Kasumi-1 (cell line): ENCODE data around the gene FGFBP2.
"Not testable (repeated sequence)": the region's sequence is repeated elsewhere in the genome, so short reads cannot be mapped to it uniquely, and the experiment has no call there.

Source experiments
- DNase-seq, 2 experiments: peaks; one replicate each; lab custom pipeline; 2025; lab: John Stamatoyannopoulos, UW

The FGFBP2 gene

GRCh38 chr4:15930314-15930713, 32.7 kb downstream of the FGFBP2 start:
- no peak for DNase-seq

GRCh38 chr4:15929540-15929939, 33.4 kb downstream of the FGFBP2 start:
- DNase-seq: no peak

- DNase-seq: no peak
Measured at GRCh38 chr4:15928883-15929282, 34.1 kb downstream of the FGFBP2 start.

GRCh38 chr4:15926486-15926885, 36.5 kb downstream of the FGFBP2 start:
- DNase-seq: no peak

GRCh38 chr4:15925830-15926229, 37.1 kb downstream of the FGFBP2 start:
- no peak for DNase-seq

- no peak for DNase-seq
Measured at GRCh38 chr4:15921592-15921932, 41.4 kb downstream of the FGFBP2 start.

- DNase-seq: no peak
Measured at GRCh38 chr4:15920723-15921591, 42.0 kb downstream of the FGFBP2 start.

- DNase-seq: no peak
Measured at GRCh38 chr4:15918484-15919129, 44.4 kb downstream of the FGFBP2 start.

GRCh38 chr4:15917297-15917696, 45.7 kb downstream of the FGFBP2 start:
- DNase-seq: no peak

- DNase-seq: not testable (repeated sequence)
Measured at GRCh38 chr4:15916358-15916757, 46.6 kb downstream of the FGFBP2 start.

- DNase-seq: no peak
Measured at GRCh38 chr4:15914736-15915135, 48.2 kb downstream of the FGFBP2 start.

- DNase-seq: no peak
Measured at GRCh38 chr4:15914291-15914690, 48.7 kb downstream of the FGFBP2 start.

GRCh38 chr4:15913631-15913970, 49.4 kb downstream of the FGFBP2 start:
- DNase-seq: no peak

- no peak for DNase-seq
Measured at GRCh38 chr4:15912961-15913630, 49.9 kb downstream of the FGFBP2 start.

- no peak for DNase-seq
Measured at GRCh38 chr4:15912236-15912635, 50.7 kb downstream of the FGFBP2 start.
